WTC11 (cell line): ENCODE results near the gene ZNF888.

Experiments
- EMX1 ChIP-seq: fragments of 250-450 bp; sonication (Bioruptor Pico); IDR thresholded peaks from 2 replicates; pipeline ENCODE4 v1.8.0; 2021; ENCODE audit warnings: mild to moderate bottlenecking
- GABPB1 ChIP-seq: sonication (generic); formaldehyde crosslinking; IDR thresholded peaks from 2 replicates; pipeline ENCODE4 v1.8.1; 2023; ENCODE audit warnings: mild to moderate bottlenecking, missing genetic modification reagents
- NR1H2 ChIP-seq: sonication (generic); formaldehyde crosslinking; IDR thresholded peaks from 2 replicates; pipeline ENCODE4 v1.9.0; 2021; ENCODE audit warnings: mild to moderate bottlenecking, moderate library complexity, missing genetic modification reagents
- SP1 ChIP-seq: sonication (generic); formaldehyde crosslinking; conservative IDR thresholded peaks from 2 replicates; pipeline ENCODE4 v1.8.1; 2022; ENCODE audit warnings: missing genetic modification reagents
- TF ChIP-seq, protein P1 (sequence below): sonication (generic); formaldehyde crosslinking; IDR thresholded peaks from 2 replicates; pipeline ENCODE4 v1.8.1; 2023; ENCODE audit warnings: mild to moderate bottlenecking, missing genetic modification reagents
- TF ChIP-seq, protein P2 (sequence below): fragments of 200-600 bp; IDR thresholded peaks from 2 replicates; pipeline ENCODE4 v1.8.0; 2022; ENCODE audit warnings: antibody characterized with exemption
- TF ChIP-seq, protein P3 (sequence below): sonication (generic); formaldehyde crosslinking; IDR thresholded peaks from 2 replicates; pipeline ENCODE4 v1.8.0; 2022; ENCODE audit warnings: mild to moderate bottlenecking, missing genetic modification reagents
- TF ChIP-seq, protein P4 (sequence below): sonication (generic); formaldehyde crosslinking; IDR thresholded peaks from 2 replicates; pipeline ENCODE4 v1.8.0; 2022; ENCODE audit warnings: missing genetic modification reagents
- TF ChIP-seq, protein P5 (sequence below): sonication (generic); formaldehyde crosslinking; IDR thresholded peaks from 2 replicates; pipeline ENCODE4 v1.8.1; 2023; ENCODE audit warnings: mild to moderate bottlenecking, missing genetic modification reagents, moderate library complexity
- TF ChIP-seq, protein P6 (sequence below): sonication (generic); formaldehyde crosslinking; IDR thresholded peaks from 2 replicates; pipeline ENCODE4 v1.8.1; 2022; ENCODE audit warnings: mild to moderate bottlenecking, moderate library complexity, missing genetic modification reagents

DNA sequence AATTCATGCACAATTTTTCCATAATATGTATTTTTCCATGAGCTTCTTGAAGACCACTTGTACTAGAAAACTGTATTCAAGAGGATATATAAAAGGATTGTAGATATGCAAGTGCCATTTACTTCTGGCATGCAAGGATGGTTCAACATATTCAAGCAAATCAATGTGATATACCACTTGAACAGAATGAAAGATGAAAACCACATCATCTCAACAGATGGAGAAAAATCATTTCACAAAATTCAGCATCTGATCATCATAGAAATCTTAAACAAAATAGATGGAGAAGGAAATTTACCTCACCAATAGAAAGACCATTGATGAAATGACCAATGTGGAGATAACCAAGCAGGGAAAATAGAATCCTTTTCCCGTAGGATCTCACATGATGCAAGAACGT, 44.5 kb upstream of the ZNF888 start:
- TF ChIP-seq, protein P1, sequence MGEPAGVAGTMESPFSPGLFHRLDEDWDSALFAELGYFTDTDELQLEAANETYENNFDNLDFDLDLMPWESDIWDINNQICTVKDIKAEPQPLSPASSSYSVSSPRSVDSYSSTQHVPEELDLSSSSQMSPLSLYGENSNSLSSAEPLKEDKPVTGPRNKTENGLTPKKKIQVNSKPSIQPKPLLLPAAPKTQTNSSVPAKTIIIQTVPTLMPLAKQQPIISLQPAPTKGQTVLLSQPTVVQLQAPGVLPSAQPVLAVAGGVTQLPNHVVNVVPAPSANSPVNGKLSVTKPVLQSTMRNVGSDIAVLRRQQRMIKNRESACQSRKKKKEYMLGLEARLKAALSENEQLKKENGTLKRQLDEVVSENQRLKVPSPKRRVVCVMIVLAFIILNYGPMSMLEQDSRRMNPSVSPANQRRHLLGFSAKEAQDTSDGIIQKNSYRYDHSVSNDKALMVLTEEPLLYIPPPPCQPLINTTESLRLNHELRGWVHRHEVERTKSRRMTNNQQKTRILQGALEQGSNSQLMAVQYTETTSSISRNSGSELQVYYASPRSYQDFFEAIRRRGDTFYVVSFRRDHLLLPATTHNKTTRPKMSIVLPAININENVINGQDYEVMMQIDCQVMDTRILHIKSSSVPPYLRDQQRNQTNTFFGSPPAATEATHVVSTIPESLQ (CRISPR knock-in tag) = no peak
- TF ChIP-seq, protein P2, sequence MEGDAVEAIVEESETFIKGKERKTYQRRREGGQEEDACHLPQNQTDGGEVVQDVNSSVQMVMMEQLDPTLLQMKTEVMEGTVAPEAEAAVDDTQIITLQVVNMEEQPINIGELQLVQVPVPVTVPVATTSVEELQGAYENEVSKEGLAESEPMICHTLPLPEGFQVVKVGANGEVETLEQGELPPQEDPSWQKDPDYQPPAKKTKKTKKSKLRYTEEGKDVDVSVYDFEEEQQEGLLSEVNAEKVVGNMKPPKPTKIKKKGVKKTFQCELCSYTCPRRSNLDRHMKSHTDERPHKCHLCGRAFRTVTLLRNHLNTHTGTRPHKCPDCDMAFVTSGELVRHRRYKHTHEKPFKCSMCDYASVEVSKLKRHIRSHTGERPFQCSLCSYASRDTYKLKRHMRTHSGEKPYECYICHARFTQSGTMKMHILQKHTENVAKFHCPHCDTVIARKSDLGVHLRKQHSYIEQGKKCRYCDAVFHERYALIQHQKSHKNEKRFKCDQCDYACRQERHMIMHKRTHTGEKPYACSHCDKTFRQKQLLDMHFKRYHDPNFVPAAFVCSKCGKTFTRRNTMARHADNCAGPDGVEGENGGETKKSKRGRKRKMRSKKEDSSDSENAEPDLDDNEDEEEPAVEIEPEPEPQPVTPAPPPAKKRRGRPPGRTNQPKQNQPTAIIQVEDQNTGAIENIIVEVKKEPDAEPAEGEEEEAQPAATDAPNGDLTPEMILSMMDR = no peak
- TF ChIP-seq, protein P3, sequence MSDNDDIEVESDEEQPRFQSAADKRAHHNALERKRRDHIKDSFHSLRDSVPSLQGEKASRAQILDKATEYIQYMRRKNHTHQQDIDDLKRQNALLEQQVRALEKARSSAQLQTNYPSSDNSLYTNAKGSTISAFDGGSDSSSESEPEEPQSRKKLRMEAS (CRISPR knock-in tag) = no peak
- TF ChIP-seq, protein P4, sequence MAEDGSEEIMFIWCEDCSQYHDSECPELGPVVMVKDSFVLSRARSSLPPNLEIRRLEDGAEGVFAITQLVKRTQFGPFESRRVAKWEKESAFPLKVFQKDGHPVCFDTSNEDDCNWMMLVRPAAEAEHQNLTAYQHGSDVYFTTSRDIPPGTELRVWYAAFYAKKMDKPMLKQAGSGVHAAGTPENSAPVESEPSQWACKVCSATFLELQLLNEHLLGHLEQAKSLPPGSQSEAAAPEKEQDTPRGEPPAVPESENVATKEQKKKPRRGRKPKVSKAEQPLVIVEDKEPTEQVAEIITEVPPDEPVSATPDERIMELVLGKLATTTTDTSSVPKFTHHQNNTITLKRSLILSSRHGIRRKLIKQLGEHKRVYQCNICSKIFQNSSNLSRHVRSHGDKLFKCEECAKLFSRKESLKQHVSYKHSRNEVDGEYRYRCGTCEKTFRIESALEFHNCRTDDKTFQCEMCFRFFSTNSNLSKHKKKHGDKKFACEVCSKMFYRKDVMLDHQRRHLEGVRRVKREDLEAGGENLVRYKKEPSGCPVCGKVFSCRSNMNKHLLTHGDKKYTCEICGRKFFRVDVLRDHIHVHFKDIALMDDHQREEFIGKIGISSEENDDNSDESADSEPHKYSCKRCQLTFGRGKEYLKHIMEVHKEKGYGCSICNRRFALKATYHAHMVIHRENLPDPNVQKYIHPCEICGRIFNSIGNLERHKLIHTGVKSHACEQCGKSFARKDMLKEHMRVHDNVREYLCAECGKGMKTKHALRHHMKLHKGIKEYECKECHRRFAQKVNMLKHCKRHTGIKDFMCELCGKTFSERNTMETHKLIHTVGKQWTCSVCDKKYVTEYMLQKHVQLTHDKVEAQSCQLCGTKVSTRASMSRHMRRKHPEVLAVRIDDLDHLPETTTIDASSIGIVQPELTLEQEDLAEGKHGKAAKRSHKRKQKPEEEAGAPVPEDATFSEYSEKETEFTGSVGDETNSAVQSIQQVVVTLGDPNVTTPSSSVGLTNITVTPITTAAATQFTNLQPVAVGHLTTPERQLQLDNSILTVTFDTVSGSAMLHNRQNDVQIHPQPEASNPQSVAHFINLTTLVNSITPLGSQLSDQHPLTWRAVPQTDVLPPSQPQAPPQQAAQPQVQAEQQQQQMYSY = no peak
- TF ChIP-seq SP1 (CRISPR knock-in tag) (no peak), NR1H2 (CRISPR knock-in tag) (no peak), GABPB1 (CRISPR knock-in tag) (no peak), EMX1 (no peak)
- TF ChIP-seq, protein P5, sequence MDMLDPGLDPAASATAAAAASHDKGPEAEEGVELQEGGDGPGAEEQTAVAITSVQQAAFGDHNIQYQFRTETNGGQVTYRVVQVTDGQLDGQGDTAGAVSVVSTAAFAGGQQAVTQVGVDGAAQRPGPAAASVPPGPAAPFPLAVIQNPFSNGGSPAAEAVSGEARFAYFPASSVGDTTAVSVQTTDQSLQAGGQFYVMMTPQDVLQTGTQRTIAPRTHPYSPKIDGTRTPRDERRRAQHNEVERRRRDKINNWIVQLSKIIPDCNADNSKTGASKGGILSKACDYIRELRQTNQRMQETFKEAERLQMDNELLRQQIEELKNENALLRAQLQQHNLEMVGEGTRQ = no peak
- TF ChIP-seq, protein P6, sequence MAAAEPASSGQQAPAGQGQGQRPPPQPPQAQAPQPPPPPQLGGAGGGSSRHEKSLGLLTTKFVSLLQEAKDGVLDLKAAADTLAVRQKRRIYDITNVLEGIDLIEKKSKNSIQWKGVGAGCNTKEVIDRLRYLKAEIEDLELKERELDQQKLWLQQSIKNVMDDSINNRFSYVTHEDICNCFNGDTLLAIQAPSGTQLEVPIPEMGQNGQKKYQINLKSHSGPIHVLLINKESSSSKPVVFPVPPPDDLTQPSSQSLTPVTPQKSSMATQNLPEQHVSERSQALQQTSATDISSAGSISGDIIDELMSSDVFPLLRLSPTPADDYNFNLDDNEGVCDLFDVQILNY (CRISPR knock-in tag) = no peak
